ENCODE results near the gene CPOX.
"Not testable (repeated sequence)": the region's sequence is repeated elsewhere in the genome, so short reads cannot be mapped to it uniquely, and the experiment has no call there.

Gene CPOX

DNA sequence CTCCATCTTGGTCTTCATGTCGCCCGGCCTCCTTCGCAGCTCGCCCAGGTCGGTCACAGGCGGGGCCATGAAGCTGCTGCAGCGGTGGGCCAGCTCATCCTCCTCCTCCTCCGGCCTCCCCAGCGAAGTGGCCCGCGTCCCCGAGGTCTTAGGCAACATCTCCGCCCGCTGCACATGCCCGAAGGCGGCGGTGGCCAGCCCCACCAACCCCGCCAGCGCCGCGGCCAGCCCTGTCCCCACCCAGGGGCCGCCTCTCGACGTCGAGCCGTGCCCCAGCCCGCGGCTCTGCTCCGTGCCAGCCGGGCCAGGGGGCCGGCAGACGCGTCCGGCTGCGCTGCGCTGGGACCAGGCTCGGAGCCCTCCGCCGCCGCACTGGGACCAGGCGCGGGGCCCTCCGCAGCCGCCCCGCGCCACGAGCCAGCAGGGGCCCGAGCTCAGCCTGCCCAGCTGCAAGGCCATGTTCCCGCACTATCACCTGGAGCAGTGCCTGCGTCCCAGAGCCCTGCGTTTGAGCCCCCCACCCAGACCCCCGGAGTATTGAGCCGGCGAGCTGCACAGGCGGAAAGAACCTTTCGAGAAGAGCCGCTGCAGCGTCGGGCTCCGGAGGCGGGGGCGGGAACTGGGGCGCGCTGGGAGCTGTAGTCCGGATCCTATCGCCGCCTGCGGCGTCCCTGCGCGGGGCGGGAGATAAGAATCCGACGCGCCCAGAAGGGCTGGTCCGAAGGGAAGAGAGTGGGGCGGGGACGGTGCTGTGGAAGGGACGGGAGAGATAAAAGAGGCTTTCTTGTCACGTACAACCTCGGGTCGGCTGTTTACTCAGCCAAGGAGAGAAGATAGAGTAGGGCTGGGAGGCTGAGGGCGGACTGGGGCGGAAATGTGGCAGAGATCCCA, at the start of gene CPOX:
TSS of gene CPOX (minus strand) at position 566 of the 891 bp plus-strand sequence. CDS start at position 459, 107 bp downstream.
- DNase-seq (ENCODE audit: low spot score): peak; percentile 97

DNA sequence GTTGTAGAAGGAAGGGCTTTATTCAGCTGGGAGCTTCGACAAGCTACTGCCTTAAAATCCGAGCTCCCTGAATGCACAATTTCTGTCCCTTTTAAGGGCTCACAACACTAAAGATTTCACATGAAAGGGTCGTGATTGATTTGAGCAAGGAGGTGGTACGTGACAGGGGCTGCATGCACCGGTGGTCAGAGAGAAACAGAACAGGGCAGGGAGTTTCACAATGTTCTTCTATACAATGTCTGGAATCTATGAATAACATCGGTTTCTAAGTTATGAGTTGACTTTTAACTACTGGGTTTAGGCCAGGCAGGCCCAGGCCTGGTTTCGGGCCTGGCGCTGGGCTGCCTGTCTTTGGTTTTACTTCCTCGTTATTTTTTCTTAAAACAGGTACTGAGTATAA, 49.4 kb upstream of the CPOX start:
- DNase-seq (ENCODE audit: low spot score): not testable (repeated sequence)

GRCh38 chr3:98641756-98642155, 48.3 kb upstream of the CPOX start:
- not testable (repeated sequence) for DNase-seq (ENCODE audit: low spot score)

GRCh38 chr3:98638515-98638914, 45.1 kb upstream of the CPOX start:
- DNase-seq (ENCODE audit: low spot score): not testable (repeated sequence)

GRCh38 chr3:98630416-98630815, 37.0 kb upstream of the CPOX start:
- DNase-seq (ENCODE audit: low spot score): no peak

DNA sequence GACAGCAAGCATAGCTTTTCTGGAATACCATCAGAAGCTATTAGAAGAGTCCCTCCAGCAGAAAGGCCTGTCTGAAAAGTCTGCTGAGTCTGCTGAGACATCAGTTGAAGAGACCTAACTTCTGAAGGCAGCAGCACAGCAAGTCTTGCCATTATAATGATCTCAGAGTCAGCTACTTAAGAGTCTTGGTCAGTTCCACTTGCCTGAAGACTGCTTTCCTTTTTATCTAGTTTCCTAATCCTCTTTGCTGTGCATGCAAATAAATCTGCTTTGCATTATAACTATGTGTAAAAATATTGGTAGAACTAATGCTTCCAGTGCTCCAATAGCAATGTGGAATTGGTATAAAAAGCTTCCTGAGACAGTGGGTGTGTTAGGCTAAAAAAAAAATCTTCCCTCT, 34.9 kb upstream of the CPOX start:
- no peak for DNase-seq (ENCODE audit: low spot score)

GRCh38 chr3:98626151-98626550, 32.7 kb upstream of the CPOX start:
- no peak for DNase-seq (ENCODE audit: low spot score)

DNA sequence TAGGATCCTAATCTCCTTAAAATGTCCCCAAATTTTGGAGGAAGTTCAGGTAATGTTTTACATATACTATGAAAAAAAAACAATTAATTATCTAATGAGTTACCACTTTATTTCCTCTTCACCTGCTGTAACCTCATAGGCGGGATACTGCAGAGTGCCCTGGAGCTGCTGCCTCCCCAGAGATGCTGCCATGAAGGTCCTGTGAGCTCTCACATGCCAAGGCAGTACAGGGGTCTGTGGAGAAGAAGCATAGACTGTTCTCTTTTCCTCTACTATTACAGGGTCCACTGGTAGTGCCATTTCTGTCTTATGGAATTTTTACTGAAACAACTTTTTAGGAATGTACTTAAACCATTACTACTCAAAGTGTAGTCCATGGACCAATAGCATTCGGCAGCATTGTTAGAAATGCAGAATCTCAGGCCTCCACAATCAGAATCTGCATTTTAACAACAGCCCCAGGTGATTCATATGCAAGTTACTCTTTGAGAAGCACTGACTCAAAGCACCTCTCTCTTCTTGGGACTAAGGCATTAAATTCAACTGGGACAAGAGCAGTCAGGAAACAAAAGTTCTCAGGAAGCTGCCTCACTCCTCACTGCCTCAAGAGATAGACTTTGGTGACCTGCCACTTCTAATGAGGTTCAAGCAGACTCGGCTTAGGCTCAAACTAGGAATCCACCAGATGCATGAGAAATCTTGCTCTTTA, 30.3 kb upstream of the CPOX start:
- DNase-seq (ENCODE audit: low spot score): no peak

- DNase-seq (ENCODE audit: low spot score): no peak
Observed at GRCh38 chr3:98617841-98618240, 24.4 kb upstream of the CPOX start.

DNA sequence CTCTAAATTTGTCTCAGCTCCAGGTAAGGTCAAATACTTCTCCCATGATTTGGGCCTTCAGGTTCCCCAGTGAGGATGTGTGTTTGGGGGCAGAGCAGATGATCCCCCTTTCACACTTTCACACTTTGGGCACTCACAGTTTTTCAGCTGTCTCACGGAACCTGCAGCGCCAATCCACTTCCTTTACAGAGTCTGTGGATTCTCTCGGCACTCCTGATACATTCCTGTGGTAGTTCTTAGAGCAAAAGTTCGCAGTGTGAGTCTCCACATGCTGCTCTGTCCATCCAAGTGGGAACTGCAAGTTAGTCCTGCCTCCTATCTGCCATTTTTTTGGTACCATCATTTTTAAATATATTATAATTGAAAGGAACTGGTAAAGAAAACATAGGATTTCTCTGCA, 20.2 kb upstream of the CPOX start:
- DNase-seq (ENCODE audit: low spot score): no peak

DNA sequence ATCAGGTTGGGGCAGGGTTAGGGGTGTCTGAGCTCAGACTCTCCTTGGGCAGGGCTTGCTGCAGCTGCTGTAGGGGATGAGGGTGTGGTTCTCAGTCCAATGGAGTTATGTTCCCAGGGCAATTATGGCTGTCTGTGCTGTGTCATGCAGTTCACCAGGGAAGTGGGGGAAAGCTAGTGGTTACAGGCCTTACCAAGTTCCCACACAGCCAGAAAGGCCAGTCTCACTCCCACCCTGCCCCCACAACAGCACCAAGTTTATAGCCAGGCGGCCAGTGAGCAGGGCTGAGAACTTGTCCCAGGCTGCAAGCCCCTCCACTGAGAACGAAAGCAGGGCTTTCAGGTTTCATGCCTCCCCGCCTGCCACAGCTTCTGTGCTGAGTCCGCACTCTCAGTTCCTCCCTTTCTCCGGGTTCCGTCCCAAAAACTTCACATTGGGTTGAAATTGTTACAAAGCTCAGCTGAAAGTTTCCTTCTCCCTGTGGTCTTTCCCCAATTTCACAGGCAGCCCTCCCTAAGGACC, 19.6 kb upstream of the CPOX start:
- no peak for DNase-seq (ENCODE audit: low spot score)

GRCh38 chr3:98612587-98612986, 19.2 kb upstream of the CPOX start:
- peak; percentile 33 for DNase-seq (ENCODE audit: low spot score)

DNA sequence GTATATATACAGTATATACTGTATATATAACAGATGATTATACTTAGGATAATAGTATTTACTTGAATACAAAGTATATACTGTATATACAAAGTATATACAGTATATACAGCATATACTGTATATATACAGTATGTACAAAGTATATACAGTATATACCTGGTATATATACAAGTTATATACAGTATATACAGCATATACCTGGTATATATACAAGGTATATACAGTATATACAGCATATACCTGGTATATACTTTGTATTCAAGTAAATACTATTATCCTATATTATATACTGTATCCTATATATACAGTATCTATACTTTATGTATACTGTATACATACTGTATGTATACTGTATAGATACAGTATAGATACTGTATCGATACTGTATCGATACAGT, 14.6 kb upstream of the CPOX start:
- DNase-seq (ENCODE audit: low spot score): no peak

- peak; percentile 36 for DNase-seq (ENCODE audit: low spot score)
Observed at GRCh38 chr3:98603580-98603979, 10.2 kb upstream of the CPOX start.

DNA sequence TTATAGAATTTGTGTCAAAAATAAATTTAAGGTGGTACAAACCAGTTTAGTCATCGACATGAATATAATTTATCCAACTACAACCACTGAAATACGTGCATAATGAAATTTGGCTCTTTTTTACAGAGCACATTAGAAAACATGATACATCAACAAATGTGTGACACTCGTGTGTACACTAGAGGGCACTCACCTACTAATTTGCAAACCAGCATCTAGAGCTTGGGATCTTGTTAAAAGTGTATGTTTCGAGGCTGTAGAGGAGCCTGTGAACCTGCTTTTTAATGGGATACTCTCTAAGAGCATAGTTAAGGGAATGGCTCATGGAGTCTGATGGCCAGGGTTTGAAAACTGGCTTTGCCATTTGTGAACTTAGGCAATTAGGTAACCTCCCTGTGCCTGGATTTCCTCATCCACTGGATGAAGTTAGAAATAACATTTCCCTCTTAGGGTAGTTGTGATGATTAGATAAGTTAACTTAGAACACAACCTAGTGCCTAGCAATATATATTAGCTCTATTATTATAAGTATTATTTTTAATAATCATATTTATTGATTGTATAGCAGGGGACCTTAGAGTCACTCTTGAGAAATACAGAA, 8.8 kb upstream of the CPOX start:
- DNase-seq (ENCODE audit: low spot score): peak; percentile 79

DNA sequence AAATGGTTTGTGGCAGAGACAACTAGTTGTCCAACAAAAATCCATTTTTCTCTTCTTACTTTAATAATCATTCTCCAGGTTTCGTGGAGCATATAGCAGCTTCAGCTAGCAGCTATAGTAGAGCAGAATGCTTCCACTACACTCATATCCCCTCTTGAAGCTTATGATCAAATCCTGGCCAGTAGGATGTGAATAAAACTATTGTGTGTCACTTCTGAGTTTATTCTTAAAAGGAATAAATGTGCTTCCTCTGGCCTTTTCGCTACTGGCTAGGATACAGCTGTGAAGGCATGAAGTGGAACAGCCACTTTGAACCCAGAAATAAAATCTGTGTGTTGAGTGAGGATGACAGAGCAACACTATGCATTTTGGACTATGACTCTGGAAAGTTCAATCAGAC, 7.8 kb upstream of the CPOX start:
- DNase-seq (ENCODE audit: low spot score): no peak

GRCh38 chr3:98600412-98601095, 7.1 kb upstream of the CPOX start:
- no peak for DNase-seq (ENCODE audit: low spot score)

- no peak for DNase-seq (ENCODE audit: low spot score)
Observed at GRCh38 chr3:98599647-98600411, 6.4 kb upstream of the CPOX start.

GRCh38 chr3:98598492-98598891, 5.1 kb upstream of the CPOX start:
- DNase-seq (ENCODE audit: low spot score): no peak

GRCh38 chr3:98596541-98597500, 3.4 kb upstream of the CPOX start:
- DNase-seq (ENCODE audit: low spot score): peak; percentile 75
